ENCODE results near the gene IFT57. TPM values are rescaled to one million over a fixed set of nuclear protein-coding genes. Genes with fewer than 3 reads are reported as not detected.

IFT57 gene
- total and polyA plus RNA-seq, 10 of the 15 experiments (the other 5 are each of a cell fraction or from before 2014, with no cell fraction given): 1.8 to 25.0 (median 7.5) TPM

DNA sequence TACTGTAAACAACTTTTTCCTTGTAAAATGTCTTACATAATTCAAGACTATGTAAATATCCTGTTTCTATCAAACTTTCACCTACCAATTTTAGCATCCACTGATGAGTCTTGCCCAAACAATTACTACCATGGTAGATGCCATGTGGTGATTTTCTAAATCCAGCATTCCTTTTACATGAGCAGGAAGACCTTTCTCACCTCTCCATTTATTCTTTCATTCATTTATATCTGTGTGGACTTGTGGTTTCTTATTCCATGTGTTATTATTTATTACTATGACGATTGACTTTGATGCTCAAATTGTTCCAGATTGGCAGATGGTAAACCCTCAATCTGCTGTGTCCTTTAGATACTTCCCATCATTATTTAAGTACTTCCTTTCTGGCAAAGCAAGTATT is 62.4 kb downstream of the IFT57 start:
- Histone ChIP-seq H3K4me2 (ENCODE audit: control insufficient read depth, insufficient read depth) (no peak overlapping the region), H3K27ac (ENCODE audit: control insufficient read depth, insufficient read depth) (no peak overlapping the region), H3K4me1 (ENCODE audit: control insufficient read depth, insufficient read depth, low read length) (no peaks in the 10 kb centered on the region), H3K9me3 (replicated peaks; ENCODE audit: control insufficient read depth, insufficient read depth, low read length) (no peaks in the 10 kb centered on the region), H3K36me3 (ENCODE audit: control insufficient read depth in 2 of 2, insufficient read depth in 2 of 2, low read length in 1 of 2) (no peaks in the 10 kb centered on the region), H2AFZ (ENCODE audit: control insufficient read depth, low read depth, low read length) (no peak overlapping the region), H3K9ac (ENCODE audit: control insufficient read depth, insufficient read depth, low read length) (no peak overlapping the region), H3K27me3 (replicated peaks in 1 of 2; ENCODE audit: control insufficient read depth in 2 of 2, insufficient read depth in 2 of 2, low read length in 1 of 2) (no peaks in the 10 kb centered on the region), H3K4me3 (no peak overlapping the region), H3K79me2 (ENCODE audit: control insufficient read depth, insufficient read depth, low read length) (no peaks in the 10 kb centered on the region), H4K20me1 (ENCODE audit: control insufficient read depth, insufficient read depth) (no peaks in the 10 kb centered on the region)
- FAIRE-seq (no peak), ATAC-seq (no peak), DNase-seq (ENCODE audit: low read depth, low spot score) (no peak)
- WGBS (ENCODE audit: insufficient coverage, insufficient replicate concordance, low lambda C conversion rate, missing lambda C conversion rate): 32% methylated on average over 1 of the region's 1 CpG
- CTCF ChIA-PET: no interaction called here
- RAD21 ChIA-PET (ENCODE audit: unreplicated experiment): no interaction called here
- intact Hi-C loops (cut with micrococcal nuclease; ENCODE audit: unreplicated experiment): loop anchor here (10.0 kb wide), 1 partner anchor 135 kb away; the partner anchor contains the start of gene HHLA2
- POLR2A ChIA-PET: no interaction called here
- TF ChIP-seq, protein P1, sequence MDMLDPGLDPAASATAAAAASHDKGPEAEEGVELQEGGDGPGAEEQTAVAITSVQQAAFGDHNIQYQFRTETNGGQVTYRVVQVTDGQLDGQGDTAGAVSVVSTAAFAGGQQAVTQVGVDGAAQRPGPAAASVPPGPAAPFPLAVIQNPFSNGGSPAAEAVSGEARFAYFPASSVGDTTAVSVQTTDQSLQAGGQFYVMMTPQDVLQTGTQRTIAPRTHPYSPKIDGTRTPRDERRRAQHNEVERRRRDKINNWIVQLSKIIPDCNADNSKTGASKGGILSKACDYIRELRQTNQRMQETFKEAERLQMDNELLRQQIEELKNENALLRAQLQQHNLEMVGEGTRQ (IDR thresholded peaks at IDR 0.05; ENCODE audit: borderline replicate concordance, low read depth, low read length): no peak
- TF ChIP-seq ATF7 (IDR thresholded peaks at IDR 0.05; ENCODE audit: low read depth) (no peak), KLF5 (IDR thresholded peaks at IDR 0.05; ENCODE audit: partially characterized antibody) (no peak), RAD21 (IDR thresholded peaks at IDR 0.05; ENCODE audit: insufficient read depth, low read depth, low read length) (no peak)
- TF ChIP-seq, protein P2, sequence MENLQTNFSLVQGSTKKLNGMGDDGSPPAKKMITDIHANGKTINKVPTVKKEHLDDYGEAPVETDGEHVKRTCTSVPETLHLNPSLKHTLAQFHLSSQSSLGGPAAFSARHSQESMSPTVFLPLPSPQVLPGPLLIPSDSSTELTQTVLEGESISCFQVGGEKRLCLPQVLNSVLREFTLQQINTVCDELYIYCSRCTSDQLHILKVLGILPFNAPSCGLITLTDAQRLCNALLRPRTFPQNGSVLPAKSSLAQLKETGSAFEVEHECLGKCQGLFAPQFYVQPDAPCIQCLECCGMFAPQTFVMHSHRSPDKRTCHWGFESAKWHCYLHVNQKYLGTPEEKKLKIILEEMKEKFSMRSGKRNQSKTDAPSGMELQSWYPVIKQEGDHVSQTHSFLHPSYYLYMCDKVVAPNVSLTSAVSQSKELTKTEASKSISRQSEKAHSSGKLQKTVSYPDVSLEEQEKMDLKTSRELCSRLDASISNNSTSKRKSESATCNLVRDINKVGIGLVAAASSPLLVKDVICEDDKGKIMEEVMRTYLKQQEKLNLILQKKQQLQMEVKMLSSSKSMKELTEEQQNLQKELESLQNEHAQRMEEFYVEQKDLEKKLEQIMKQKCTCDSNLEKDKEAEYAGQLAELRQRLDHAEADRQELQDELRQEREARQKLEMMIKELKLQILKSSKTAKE (IDR thresholded peaks at IDR 0.05; ENCODE audit: low read depth, poor library complexity, severe bottlenecking): no peak
- TF ChIP-seq, protein P3, sequence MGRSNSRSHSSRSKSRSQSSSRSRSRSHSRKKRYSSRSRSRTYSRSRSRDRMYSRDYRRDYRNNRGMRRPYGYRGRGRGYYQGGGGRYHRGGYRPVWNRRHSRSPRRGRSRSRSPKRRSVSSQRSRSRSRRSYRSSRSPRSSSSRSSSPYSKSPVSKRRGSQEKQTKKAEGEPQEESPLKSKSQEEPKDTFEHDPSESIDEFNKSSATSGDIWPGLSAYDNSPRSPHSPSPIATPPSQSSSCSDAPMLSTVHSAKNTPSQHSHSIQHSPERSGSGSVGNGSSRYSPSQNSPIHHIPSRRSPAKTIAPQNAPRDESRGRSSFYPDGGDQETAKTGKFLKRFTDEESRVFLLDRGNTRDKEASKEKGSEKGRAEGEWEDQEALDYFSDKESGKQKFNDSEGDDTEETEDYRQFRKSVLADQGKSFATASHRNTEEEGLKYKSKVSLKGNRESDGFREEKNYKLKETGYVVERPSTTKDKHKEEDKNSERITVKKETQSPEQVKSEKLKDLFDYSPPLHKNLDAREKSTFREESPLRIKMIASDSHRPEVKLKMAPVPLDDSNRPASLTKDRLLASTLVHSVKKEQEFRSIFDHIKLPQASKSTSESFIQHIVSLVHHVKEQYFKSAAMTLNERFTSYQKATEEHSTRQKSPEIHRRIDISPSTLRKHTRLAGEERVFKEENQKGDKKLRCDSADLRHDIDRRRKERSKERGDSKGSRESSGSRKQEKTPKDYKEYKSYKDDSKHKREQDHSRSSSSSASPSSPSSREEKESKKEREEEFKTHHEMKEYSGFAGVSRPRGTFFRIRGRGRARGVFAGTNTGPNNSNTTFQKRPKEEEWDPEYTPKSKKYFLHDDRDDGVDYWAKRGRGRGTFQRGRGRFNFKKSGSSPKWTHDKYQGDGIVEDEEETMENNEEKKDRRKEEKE (IDR thresholded peaks at IDR 0.05): no peak
- TF ChIP-seq, protein P4, sequence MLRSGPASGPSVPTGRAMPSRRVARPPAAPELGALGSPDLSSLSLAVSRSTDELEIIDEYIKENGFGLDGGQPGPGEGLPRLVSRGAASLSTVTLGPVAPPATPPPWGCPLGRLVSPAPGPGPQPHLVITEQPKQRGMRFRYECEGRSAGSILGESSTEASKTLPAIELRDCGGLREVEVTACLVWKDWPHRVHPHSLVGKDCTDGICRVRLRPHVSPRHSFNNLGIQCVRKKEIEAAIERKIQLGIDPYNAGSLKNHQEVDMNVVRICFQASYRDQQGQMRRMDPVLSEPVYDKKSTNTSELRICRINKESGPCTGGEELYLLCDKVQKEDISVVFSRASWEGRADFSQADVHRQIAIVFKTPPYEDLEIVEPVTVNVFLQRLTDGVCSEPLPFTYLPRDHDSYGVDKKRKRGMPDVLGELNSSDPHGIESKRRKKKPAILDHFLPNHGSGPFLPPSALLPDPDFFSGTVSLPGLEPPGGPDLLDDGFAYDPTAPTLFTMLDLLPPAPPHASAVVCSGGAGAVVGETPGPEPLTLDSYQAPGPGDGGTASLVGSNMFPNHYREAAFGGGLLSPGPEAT (IDR thresholded peaks at IDR 0.05; ENCODE audit: low read depth): no peak
- TF ChIP-seq, protein P5, sequence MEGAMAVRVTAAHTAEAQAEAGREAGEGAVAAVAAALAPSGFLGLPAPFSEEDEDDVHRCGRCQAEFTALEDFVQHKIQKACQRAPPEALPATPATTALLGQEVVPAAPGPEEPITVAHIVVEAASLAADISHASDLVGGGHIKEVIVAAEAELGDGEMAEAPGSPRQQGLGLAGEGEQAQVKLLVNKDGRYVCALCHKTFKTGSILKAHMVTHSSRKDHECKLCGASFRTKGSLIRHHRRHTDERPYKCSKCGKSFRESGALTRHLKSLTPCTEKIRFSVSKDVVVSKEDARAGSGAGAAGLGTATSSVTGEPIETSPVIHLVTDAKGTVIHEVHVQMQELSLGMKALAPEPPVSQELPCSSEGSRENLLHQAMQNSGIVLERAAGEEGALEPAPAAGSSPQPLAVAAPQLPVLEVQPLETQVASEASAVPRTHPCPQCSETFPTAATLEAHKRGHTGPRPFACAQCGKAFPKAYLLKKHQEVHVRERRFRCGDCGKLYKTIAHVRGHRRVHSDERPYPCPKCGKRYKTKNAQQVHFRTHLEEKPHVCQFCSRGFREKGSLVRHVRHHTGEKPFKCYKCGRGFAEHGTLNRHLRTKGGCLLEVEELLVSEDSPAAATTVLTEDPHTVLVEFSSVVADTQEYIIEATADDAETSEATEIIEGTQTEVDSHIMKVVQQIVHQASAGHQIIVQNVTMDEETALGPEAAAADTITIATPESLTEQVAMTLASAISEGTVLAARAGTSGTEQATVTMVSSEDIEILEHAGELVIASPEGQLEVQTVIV (IDR thresholded peaks at IDR 0.05; ENCODE audit: borderline replicate concordance, partially characterized antibody): no peak
- in situ Hi-C loops (cut with MboI): no loop called here
- SMC1A ChIA-PET (ENCODE audit: uncharacterized antibody, unreplicated experiment): no interaction called here
- BruUV-seq (replicated peaks): no TSS peak
